Ovary (tissue), 9 donors: ENCODE measurements around the gene FARP1. TPM values are rescaled to one million over a fixed set of nuclear protein-coding genes. Genes with fewer than 3 reads are reported as not detected.

ENCODE experiments used
- DNase-seq, 5 donors: peaks; one replicate each; pipeline ENCODE4 v3.0.0-alpha.2; 2019 to 2020
- H3K27ac ChIP-seq, 2 donors: fragments of 200-600 bp; one replicate each; pipeline versions ENCODE4 v1.5.1 to v1.8.0; 2019 to 2022
- H3K27me3 ChIP-seq: fragments of 200-600 bp; one replicate; pipeline ENCODE4 v1.8.0; 2022
- H3K36me3 ChIP-seq: fragments of 200-600 bp; sonication (generic); one replicate; pipeline ENCODE4 v1.5.1; 2019
- H3K4me1 ChIP-seq: one replicate; pipeline ENCODE4 v1.8.1; 2013; ENCODE audit warnings: mild to moderate bottlenecking, moderate library complexity; ENCODE audit not compliant: insufficient read depth
- H3K4me3 ChIP-seq: fragments of 200-600 bp; sonication (generic); one replicate; pipeline ENCODE4 v1.5.1; 2017
- H3K9me3 ChIP-seq, 2 donors: fragments of 200-600 bp in 1 of 2; sonication (generic) in 1 of 2; one replicate each; pipeline versions ENCODE4 v1.5.1 to v1.8.1; 2013 to 2019; ENCODE audit warnings: mild to moderate bottlenecking in 1 of 2, moderate library complexity in 1 of 2
- EP300 ChIP-seq: sonication (generic); formaldehyde crosslinking; IDR thresholded peaks from one replicate; pipeline ENCODE4 v1.6.1; 2017; ENCODE audit warnings: antibody characterized with exemption
- POLR2A ChIP-seq: fragments of 450-650 bp; IDR thresholded peaks from one replicate; pipeline ENCODE4 v1.6.1; 2017; ENCODE audit warnings: antibody characterized with exemption, mild to moderate bottlenecking, moderate library complexity
- WGBS, 3 donors: extraction: QIAGEN DNeasy Blood & Tissue Kit in 1 of 3; methylation state at CpG; one replicate each; pipeline versions ENCODE4 v1.1.5 to v1.1.7; 2013 to 2017; 5-methylcytosine and 5-hydroxymethylcytosine counted together
- intact Hi-C, 4 donors: fragments of 100-400 bp; cut with DNase I; formaldehyde crosslinking; loops; one replicate each; pipeline versions ENCODE4 v1.11.0 to v1.15.1; 2022 to 2023
- polyA plus RNA-seq, 2 donors: library from polyadenylated mRNA; stranded (reverse); fragments of 200-250 nt in 1 of 2; fragments of 350-450 nt in 1 of 2; fragmentation: Illumina TruSeq in 1 of 2; extraction: RNeasy Lipid Tissue Mini Kit (QIAGEN cat#74804) in 1 of 2; gene quantifications; one replicate each; pipeline ENCODE4 v1.2.3, GENCODE V29; 2013 to 2014
- total RNA-seq, 7 donors: library from RNA; depleted of rRNA in 2 of 7; stranded (reverse); fragments of >200 nt in 2 of 7; fragmentation: NEBNext Ultra II Directional in 3 of 7; extraction: Animal tissue kit (Norgen Biotek cat#: 25700) in 3 of 7; gene quantifications; one replicate each; pipeline versions ENCODE4 v1.1.0 to v1.2.4, GENCODE V29; 2016 to 2023
- TF ChIP-seq, protein P1 (sequence below), 3 donors: fragments of 450-650 bp in 2 of 3; fragments of 200-600 bp in 1 of 3; IDR thresholded peaks; one replicate each; pipeline versions ENCODE4 v1.5.1 to v1.8.0; 2016 to 2022; ENCODE audit warnings: antibody characterized with exemption in 3 of 3, mild to moderate bottlenecking in 1 of 3
- donor health status: DM: no; HTN: no; CAD: no; lungs with moderate emphysema.
- donor health status: DM: no; HTN: no; CAD: no.
- donor health status: Bipolar disorder and iron deficiency.
- donor health status: DM: yes; HTN: yes; CAD: no.
- donor health status: DM: no; HTN: no; CAD: no.
- donor health status: DM: yes; HTN: yes; CAD: no.

FARP1 gene
- total and polyA plus RNA-seq, 9 donors = 10.2 to 90.1 (median 35.6) TPM

DNA sequence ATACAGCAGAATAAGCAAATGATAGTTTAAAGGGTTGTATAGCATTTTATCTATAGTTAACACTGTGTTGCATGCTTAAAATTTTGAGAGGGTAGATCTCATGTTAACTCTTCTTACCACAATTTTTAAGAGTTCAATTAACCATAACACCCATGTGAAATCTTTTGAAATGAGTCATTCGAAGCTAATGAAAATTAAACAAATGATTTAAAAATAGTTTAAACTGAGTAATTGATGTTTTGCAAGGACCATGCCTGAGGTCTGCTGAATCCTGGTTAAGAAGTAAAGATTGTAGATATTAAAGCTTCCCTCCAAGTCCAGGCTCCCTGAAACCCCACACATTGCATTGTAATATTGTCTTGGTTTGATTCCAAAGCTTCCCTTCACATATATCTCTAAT lies 210.9 kb downstream of the FARP1 start:
- no peak for TF ChIP-seq POLR2A
- no peak for TF ChIP-seq EP300
- TF ChIP-seq, protein P1, sequence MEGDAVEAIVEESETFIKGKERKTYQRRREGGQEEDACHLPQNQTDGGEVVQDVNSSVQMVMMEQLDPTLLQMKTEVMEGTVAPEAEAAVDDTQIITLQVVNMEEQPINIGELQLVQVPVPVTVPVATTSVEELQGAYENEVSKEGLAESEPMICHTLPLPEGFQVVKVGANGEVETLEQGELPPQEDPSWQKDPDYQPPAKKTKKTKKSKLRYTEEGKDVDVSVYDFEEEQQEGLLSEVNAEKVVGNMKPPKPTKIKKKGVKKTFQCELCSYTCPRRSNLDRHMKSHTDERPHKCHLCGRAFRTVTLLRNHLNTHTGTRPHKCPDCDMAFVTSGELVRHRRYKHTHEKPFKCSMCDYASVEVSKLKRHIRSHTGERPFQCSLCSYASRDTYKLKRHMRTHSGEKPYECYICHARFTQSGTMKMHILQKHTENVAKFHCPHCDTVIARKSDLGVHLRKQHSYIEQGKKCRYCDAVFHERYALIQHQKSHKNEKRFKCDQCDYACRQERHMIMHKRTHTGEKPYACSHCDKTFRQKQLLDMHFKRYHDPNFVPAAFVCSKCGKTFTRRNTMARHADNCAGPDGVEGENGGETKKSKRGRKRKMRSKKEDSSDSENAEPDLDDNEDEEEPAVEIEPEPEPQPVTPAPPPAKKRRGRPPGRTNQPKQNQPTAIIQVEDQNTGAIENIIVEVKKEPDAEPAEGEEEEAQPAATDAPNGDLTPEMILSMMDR (IDR thresholded peaks at IDR 0.05) = no peak
- H3K4me3 ChIP-seq = no peak overlapping the region
- no peaks in the 10 kb centered on the region for H3K9me3 ChIP-seq
- intact Hi-C loops = no loop called here
- no peaks in the 10 kb centered on the region for H3K36me3 ChIP-seq
- H3K27me3 ChIP-seq = no peaks in the 10 kb centered on the region
- no peaks in the 10 kb centered on the region for H3K4me1 ChIP-seq
- WGBS, 3 donors = 8 to 34% (median 21%) methylated on average over 1 of the region's 1 CpG
- DNase-seq = no peak
- H3K27ac ChIP-seq = no peak overlapping the region

DNA sequence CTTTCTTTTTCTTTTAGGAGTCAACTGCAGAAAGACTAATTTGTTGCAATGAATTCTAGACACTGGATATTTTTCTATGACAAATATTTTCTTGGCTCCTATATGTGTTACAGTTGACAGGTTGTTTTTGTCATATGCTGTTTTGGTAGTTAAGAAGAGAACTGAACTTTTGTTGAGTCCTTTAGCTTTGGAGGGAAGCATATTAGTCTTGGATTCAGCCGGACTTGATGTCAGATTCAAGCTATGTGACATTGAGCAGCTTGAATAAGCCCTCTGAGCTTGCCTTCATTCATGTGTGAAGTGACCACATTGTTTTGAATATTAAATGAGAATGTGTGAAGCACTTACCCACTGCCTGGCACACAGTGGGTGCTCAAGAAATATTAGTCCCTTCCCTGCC lies 216.0 kb downstream of the FARP1 start:
- no peaks in the 10 kb centered on the region for H3K36me3 ChIP-seq
- no peaks in the 10 kb centered on the region for H3K4me1 ChIP-seq
- H3K27ac ChIP-seq = no peak overlapping the region
- no peak for TF ChIP-seq POLR2A
- TF ChIP-seq EP300 = no peak
- TF ChIP-seq, protein P1 (IDR thresholded peaks at IDR 0.05) = no peak
- intact Hi-C loops = no loop called here
- H3K27me3 ChIP-seq = no peaks in the 10 kb centered on the region
- H3K4me3 ChIP-seq = no peak overlapping the region
- WGBS, 3 donors = 81 to 97% (median 97%) methylated on average over 1 of the region's 1 CpG
- no peaks in the 10 kb centered on the region for H3K9me3 ChIP-seq
- DNase-seq = no peak

DNA sequence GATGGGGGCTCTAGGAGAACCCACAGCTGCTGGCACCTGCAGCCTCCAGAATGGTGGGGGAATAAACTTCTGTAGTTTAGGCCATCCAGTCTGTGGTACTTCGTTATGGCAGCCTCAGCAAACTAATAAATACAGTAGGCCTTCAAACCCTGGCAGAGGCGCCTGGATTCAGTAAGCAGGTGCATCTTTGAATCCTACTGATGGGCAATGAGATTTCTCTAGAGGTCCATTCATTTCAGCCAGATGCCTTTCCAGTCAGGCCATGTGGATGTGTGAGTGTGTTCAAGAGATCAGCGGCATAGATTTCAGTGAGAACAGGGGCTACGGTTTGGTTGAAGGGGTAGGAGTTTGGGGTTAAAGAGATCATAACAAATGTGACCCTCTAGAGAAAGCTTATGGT lies 217.7 kb downstream of the FARP1 start:
- TF ChIP-seq, protein P1 (IDR thresholded peaks at IDR 0.05) = no peak
- TF ChIP-seq EP300 (no peak), POLR2A (no peak)
- intact Hi-C loops = no loop called here
- H3K36me3 ChIP-seq = no peaks in the 10 kb centered on the region
- H3K27me3 ChIP-seq = no peaks in the 10 kb centered on the region
- no peak overlapping the region for H3K27ac ChIP-seq
- no peaks in the 10 kb centered on the region for H3K4me1 ChIP-seq
- 92 to 95% (median 92%) methylated on average over 4 of the region's 4 CpGs for WGBS, 3 donors
- no peaks in the 10 kb centered on the region for H3K9me3 ChIP-seq
- H3K4me3 ChIP-seq = no peak overlapping the region
- no peak for DNase-seq

DNA sequence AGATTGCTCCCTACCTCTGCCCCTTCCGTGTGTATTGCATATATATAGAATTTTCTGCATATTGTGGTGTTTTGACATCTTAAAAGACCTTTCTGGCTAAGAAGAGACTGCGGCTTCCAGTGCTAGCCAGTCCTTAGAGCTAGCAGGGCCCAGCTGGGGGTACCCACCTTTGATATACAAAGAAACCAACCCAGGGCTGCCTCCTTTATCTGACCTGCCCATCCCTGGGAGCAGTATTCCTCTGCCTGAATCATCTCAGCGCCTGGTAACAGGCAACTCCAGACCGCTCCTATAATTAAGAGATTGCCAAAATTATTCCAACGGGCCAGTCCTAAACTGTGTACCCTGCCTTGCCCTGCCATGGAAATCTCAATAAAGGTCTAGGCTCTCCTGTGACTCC lies 220.4 kb downstream of the FARP1 start:
- Histone ChIP-seq H3K27me3 (no peaks in the 10 kb centered on the region), H3K4me3 (no peak overlapping the region), H3K4me1 (no peaks in the 10 kb centered on the region), H3K27ac (no peak overlapping the region), H3K9me3 (no peaks in the 10 kb centered on the region), H3K36me3 (no peaks in the 10 kb centered on the region)
- intact Hi-C loops = no loop called here
- TF ChIP-seq, protein P1 (IDR thresholded peaks at IDR 0.05) = no peak
- TF ChIP-seq EP300 (no peak), POLR2A (no peak)
- WGBS, 3 donors = 96 to 98% (median 96%) methylated on average over 5 of the region's 5 CpGs
- DNase-seq = no peak

DNA sequence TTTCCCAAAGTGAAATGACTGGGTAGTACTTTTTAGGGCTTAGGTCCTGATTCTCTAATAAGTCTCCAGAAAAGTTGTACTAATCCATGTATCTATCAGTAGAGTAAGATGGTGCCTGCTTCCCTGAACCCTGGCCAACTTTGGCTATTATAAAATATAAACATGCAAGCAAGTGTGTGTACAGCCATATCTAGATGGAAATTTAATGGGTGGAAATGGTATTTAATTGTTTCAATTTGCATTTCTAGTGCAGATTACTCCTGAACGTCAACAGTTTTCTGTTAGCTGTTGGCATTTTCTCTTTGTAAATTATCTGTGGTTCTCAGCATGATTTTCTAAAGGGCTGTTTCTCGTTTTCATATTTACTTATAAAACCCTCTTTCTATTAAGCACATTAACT lies 221.3 kb downstream of the FARP1 start:
- Histone ChIP-seq H3K9me3 (no peaks in the 10 kb centered on the region), H3K4me1 (no peaks in the 10 kb centered on the region), H3K27me3 (no peaks in the 10 kb centered on the region), H3K36me3 (no peaks in the 10 kb centered on the region), H3K27ac (no peak overlapping the region), H3K4me3 (no peak overlapping the region)
- intact Hi-C loops = no loop called here
- TF ChIP-seq, protein P1 (IDR thresholded peaks at IDR 0.05) = no peak
- TF ChIP-seq POLR2A (no peak), EP300 (no peak)
- DNase-seq = no peak
- 29 to 59% (median 31%) methylated on average over 2 of the region's 2 CpGs for WGBS, 3 donors
